Measurements from ENCODE around the gene CTNNBL1. TPM values are rescaled to one million over a fixed set of nuclear protein-coding genes. Genes with fewer than 3 reads are reported as not detected.

Gene CTNNBL1
- total and polyA plus RNA-seq, 9 donors: 21.9 to 38.4 (median 32.9) TPM

DNA sequence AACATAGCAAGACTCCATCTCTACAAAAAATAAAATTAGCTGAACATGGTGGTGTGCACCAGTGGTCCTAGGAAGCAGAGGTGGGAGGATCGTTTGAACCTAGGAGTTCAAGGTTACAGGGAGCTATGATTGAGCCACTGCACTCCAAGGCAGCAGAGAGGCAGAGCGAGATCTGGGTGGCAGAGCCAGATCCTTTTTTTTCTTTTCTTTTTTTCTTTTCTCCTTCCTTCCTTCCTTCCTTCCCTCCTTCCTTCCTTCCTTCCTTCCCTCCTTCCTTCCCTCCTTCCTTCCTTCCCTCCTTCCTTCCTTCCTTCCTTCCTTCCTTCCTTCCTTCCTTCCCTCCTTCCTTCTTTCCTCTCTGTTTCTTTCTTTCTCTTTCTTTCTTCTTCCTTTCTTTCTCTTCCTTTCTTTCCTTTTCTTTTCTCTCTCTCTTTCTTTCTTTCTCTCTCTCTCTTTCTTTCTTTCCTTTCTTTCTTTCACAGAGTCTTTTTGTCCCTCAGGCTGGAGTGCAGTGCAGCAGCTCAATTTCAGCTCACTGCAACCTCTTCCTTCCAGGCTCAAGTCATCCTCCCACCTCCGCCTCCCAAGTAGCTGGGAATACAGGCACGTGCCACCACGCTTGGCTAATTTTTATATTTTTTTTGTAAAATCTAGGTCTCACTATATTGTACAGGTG, 199.9 kb downstream of the CTNNBL1 start:
- H3K4me3 ChIP-seq (ENCODE audit: low read length): no peak overlapping the region
- peaks cover 9% of the 10 kb centered on the region for H3K27me3 ChIP-seq (ENCODE audit: control insufficient read depth, insufficient read depth, low read length)
- DNase-seq: no peak
- H3K4me1 ChIP-seq (ENCODE audit: control insufficient read depth, insufficient read depth, low read length): peaks cover 8% of the 10 kb centered on the region
- WGBS (ENCODE audit: insufficient coverage): 100% methylated on average over 1 of the region's 5 CpGs
- no peaks in the 10 kb centered on the region for H3K36me3 ChIP-seq (ENCODE audit: control insufficient read depth, insufficient read depth, low read length)
- no peak overlapping the region for H3K27ac ChIP-seq (ENCODE audit: low read length)
- H3K9me3 ChIP-seq (replicated peaks; ENCODE audit: control insufficient read depth, low read depth, low read length): no peaks in the 10 kb centered on the region

DNA sequence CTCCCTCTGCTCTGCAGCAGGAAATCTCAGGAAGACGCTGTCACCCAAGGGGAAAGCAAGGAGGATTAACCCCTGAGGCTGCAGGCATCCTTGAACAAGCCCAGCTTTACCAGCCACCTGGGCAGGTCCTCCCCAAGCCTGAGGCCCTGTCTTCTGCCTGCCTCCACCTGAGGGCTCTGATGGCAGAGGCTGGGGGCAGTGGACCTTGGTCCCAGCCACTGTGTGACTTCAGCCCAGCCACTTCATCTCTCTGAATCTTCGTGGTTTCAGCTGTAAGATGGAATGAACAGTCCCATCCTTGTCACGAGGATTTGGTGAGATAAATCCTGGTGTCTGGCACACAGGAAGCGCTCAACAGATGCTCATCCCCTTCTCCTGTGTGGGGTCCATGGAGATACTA, 200.6 kb downstream of the CTNNBL1 start:
- 67% methylated on average over 3 of the region's 4 CpGs for WGBS (ENCODE audit: insufficient coverage)
- Histone ChIP-seq H3K4me1 (ENCODE audit: control insufficient read depth, insufficient read depth, low read length) (peaks cover 8% of the 10 kb centered on the region), H3K27me3 (ENCODE audit: control insufficient read depth, insufficient read depth, low read length) (peaks cover 15% of the 10 kb centered on the region), H3K27ac (ENCODE audit: low read length) (no peak overlapping the region), H3K36me3 (ENCODE audit: control insufficient read depth, insufficient read depth, low read length) (no peaks in the 10 kb centered on the region), H3K4me3 (ENCODE audit: low read length) (no peak overlapping the region), H3K9me3 (replicated peaks; ENCODE audit: control insufficient read depth, low read depth, low read length) (no peaks in the 10 kb centered on the region)
- no peak for DNase-seq

GRCh38 chr20:37895166-37895565, 201.3 kb downstream of the CTNNBL1 start:
- Histone ChIP-seq H3K36me3 (ENCODE audit: control insufficient read depth, insufficient read depth, low read length) (no peaks in the 10 kb centered on the region), H3K9me3 (replicated peaks; ENCODE audit: control insufficient read depth, low read depth, low read length) (no peaks in the 10 kb centered on the region)

DNA sequence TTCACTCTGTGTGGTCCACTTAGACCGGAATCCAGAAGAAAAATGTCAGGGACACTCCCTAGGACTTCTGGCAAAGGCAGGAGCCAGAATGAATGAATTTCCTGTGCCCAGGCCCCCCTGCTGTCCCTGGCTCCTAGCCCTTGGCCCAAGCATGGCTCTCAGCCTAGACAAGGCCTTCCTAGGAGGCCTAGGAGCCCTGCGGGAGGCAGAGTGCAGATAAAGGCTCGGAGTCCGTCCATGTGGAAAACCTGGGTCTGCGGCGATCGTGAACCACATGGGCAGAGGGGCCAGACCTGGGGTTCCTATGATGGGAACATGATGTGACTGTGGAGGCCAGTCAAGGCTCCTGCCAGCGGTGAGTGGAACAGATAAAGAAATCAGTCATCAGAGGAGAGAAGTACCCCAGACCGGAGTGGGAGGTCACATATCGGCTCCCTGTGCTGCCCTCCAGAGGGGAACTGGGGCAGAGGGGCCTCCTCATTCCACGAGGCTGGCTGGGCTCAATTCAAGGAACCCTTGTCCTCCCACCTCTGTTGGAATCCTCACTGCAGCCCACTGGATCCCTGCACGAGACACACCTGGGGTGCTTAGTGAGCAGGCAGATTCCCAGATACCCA, 203.2 kb downstream of the CTNNBL1 start:
- no peaks in the 10 kb centered on the region for H3K9me3 ChIP-seq (replicated peaks; ENCODE audit: control insufficient read depth, low read depth, low read length)
- DNase-seq: no peak
- H3K27ac ChIP-seq (ENCODE audit: low read length): no peak overlapping the region
- 33% methylated on average over 9 of the region's 12 CpGs for WGBS (ENCODE audit: insufficient coverage)
- H3K4me3 ChIP-seq (ENCODE audit: low read length): no peak overlapping the region
- peaks cover 35% of the 10 kb centered on the region for H3K27me3 ChIP-seq (ENCODE audit: control insufficient read depth, insufficient read depth, low read length)
- H3K36me3 ChIP-seq (ENCODE audit: control insufficient read depth, insufficient read depth, low read length): no peaks in the 10 kb centered on the region
- H3K4me1 ChIP-seq (ENCODE audit: control insufficient read depth, insufficient read depth, low read length): peaks cover 6% of the 10 kb centered on the region

More at GRCh38 chr20:37895166-37895565, 201.3 kb downstream of the CTNNBL1 start:
- whole genome bisulfite sequencing (ENCODE audit: insufficient coverage): 64% methylated on average over 3 of the region's 6 CpGs
- no peak for DNase-seq
- Histone ChIP-seq H3K4me3 (ENCODE audit: low read length) (no peak overlapping the region), H3K27me3 (ENCODE audit: control insufficient read depth, insufficient read depth, low read length) (peaks cover 18% of the 10 kb centered on the region), H3K27ac (ENCODE audit: low read length) (no peak overlapping the region), H3K4me1 (ENCODE audit: control insufficient read depth, insufficient read depth, low read length) (peaks cover 8% of the 10 kb centered on the region)

DNA sequence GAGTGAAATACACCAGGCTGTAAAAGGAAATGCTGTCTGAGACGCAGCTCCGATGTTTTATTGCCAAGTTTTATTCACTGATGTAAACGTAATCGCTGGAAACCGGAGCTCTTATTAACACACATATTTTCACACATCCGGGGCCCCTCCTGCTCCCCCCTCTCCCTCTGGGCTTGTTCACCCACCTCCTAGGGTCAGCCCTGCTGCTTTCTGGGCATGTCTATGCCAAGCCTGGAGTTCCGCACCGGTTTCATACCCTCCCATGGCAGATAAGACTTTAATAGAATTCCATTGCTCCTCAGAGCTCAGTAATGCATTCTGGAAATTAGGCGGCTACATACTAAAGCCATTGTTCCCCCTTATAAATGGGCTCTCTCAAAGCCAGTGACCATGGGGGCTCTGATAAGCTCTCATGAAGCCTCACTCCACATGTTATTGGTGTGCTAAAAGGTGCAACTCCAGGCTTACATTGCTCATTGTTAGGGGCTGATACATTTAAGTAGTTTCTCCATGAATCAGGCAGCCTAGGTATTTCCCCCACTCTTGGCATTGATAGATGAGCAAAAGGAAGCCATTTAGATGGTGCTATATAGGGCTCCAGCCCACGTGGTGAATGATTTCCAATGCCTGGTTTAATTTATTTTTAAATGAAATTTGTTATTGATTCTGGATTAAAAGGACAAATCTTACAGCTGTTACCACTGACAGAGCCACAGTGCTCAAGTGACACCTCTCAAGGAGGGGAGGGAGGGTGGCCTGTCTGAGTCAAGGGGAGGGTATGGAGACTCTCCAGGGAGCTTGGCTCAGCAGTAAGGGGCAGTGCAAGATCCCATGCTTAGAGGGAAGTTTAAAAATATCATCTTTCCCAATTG, 204.6 kb downstream of the CTNNBL1 start:
- Histone ChIP-seq H3K27ac (ENCODE audit: low read length) (no peak overlapping the region), H3K4me3 (ENCODE audit: low read length) (no peak overlapping the region), H3K4me1 (ENCODE audit: control insufficient read depth, insufficient read depth, low read length) (peaks cover 11% of the 10 kb centered on the region), H3K9me3 (replicated peaks; ENCODE audit: control insufficient read depth, low read depth, low read length) (no peaks in the 10 kb centered on the region), H3K36me3 (ENCODE audit: control insufficient read depth, insufficient read depth, low read length) (no peaks in the 10 kb centered on the region), H3K27me3 (ENCODE audit: control insufficient read depth, insufficient read depth, low read length) (peaks cover 43% of the 10 kb centered on the region)
- DNase-seq: no peak
- WGBS (ENCODE audit: insufficient coverage): 55% methylated on average over 7 of the region's 10 CpGs

DNA sequence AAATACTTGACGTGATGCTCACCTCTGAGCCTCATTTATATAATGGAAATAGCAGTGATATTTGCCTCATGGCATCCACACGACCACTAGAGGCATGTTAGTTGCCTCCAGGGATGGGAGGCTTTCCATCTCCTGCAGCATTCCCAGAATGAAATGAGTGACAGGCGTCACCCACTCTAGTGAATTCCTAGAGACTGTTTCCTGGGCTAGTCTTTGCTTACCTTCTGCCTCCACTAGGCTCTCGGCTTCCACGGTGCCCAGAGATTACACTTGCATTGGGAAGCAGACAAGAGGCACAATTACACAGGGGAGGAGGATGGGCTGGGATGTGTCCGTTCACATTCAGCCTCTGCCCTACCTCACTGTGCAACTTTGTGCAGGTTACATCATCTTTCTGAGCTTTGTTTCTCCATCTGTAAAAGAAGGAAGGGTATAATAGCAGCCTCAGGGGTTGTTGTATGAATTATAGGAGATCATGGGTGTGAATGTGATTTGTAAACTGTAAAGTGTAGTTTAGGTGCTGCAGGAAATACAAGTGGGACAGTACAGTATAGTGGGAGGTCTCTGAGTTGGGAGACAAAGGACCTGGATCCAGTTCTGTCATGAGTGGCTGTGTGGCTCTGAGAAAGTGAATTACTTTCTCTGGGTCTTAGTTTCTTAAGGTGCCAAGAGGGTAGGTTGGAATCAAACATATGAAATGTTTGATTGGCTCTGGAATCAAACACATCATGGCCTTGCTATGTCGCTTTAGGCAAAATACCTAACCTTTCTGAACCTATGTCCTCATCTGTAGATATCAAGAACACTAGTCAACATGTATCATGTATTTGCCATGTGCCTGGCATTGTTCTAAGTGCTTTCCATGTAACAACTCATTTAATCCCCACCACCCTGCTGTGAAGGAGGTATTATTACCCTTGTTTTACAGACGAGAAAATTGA, 205.5 kb downstream of the CTNNBL1 start:
- peaks cover 18% of the 10 kb centered on the region for H3K4me1 ChIP-seq (ENCODE audit: control insufficient read depth, insufficient read depth, low read length)
- H3K4me3 ChIP-seq (ENCODE audit: low read length): no peak overlapping the region
- H3K27ac ChIP-seq (ENCODE audit: low read length): no peak overlapping the region
- H3K27me3 ChIP-seq (ENCODE audit: control insufficient read depth, insufficient read depth, low read length): peaks cover 52% of the 10 kb centered on the region
- no peaks in the 10 kb centered on the region for H3K36me3 ChIP-seq (ENCODE audit: control insufficient read depth, insufficient read depth, low read length)
- H3K9me3 ChIP-seq (replicated peaks; ENCODE audit: control insufficient read depth, low read depth, low read length): no peaks in the 10 kb centered on the region
- no peak for DNase-seq
- 30% methylated on average over 2 of the region's 8 CpGs for WGBS (ENCODE audit: insufficient coverage)

DNA sequence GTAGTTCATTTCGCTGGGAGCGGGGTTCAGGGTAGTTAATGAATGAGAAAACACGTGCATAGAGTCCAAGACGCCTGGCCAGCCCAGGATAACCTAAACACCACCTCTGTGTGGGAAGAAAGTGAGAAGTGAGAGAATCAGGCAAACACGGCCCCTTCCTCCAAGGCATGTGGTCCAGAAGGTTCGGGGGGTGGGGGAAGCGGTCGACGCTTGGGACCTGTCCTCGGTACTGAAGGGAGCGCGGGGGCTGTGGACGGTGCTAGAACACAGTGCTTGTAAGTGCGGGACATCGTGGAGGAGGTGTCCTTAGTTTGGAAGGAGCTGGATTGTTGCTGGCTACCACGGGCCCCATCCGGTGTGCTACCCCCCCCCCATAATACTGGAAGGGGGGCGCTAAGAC, 207.4 kb downstream of the CTNNBL1 start:
- Histone ChIP-seq H3K27ac (ENCODE audit: low read length) (no peak overlapping the region), H3K4me1 (ENCODE audit: control insufficient read depth, insufficient read depth, low read length) (peaks cover 20% of the 10 kb centered on the region), H3K4me3 (ENCODE audit: low read length) (no peak overlapping the region), H3K36me3 (ENCODE audit: control insufficient read depth, insufficient read depth, low read length) (no peaks in the 10 kb centered on the region), H3K9me3 (replicated peaks; ENCODE audit: control insufficient read depth, low read depth, low read length) (no peaks in the 10 kb centered on the region), H3K27me3 (ENCODE audit: control insufficient read depth, insufficient read depth, low read length) (peaks cover 71% of the 10 kb centered on the region)
- DNase-seq: no peak
- 7% methylated on average over 6 of the region's 18 CpGs for WGBS (ENCODE audit: insufficient coverage)

GRCh38 chr20:37901654-37902503, 208.0 kb downstream of the CTNNBL1 start:
- H3K27ac ChIP-seq (ENCODE audit: low read length): no peak overlapping the region
- no peaks in the 10 kb centered on the region for H3K36me3 ChIP-seq (ENCODE audit: control insufficient read depth, insufficient read depth, low read length)
- 14% methylated on average over 21 of the region's 38 CpGs for WGBS (ENCODE audit: insufficient coverage)
- H3K4me3 ChIP-seq (ENCODE audit: low read length): no peak overlapping the region
- DNase-seq: peak; percentile 48
- H3K9me3 ChIP-seq (replicated peaks; ENCODE audit: control insufficient read depth, low read depth, low read length): no peaks in the 10 kb centered on the region
- peaks cover 77% of the 10 kb centered on the region for H3K27me3 ChIP-seq (ENCODE audit: control insufficient read depth, insufficient read depth, low read length)
- H3K4me1 ChIP-seq (ENCODE audit: control insufficient read depth, insufficient read depth, low read length): peaks cover 19% of the 10 kb centered on the region
